Measurements from ENCODE around the gene CCDC3.

- no peak for TF ChIP-seq CTCF (IDR thresholded peaks at IDR 0.05)
- no peak for TF ChIP-seq POLR2A (IDR thresholded peaks at IDR 0.05)
Observed at GRCh38 chr10:12924911-12925310, 76.6 kb downstream of the CCDC3 start.
